Tibial nerve (tissue), 4 donors: Measurements from ENCODE around the gene ADCY2. TPM values are rescaled to one million over a fixed set of nuclear protein-coding genes. Genes with fewer than 3 reads are reported as not detected.
A peak's percentile ranks its signal among the peaks of the same experiment; 100 is the strongest.

Experiments used
- DNase-seq, 2 donors: peaks; one replicate each; pipeline ENCODE4 v3.0.0-alpha.2; 2019; ENCODE audit warnings: low spot score in 2 of 2
- H3K27ac ChIP-seq, 4 donors: fragments of 200-600 bp; sonication (generic) in 3 of 4; one replicate each; pipeline ENCODE4 v1.5.1; 2017 to 2019; ENCODE audit warnings: mild to moderate bottlenecking in 1 of 4
- H3K27me3 ChIP-seq, 2 donors: fragments of 200-600 bp; sonication (generic) in 1 of 2; one replicate each; pipeline versions ENCODE4 v1.5.1 to v1.6.0; 2017 to 2019
- H3K36me3 ChIP-seq, 3 donors: fragments of 200-600 bp; sonication (generic); one replicate each; pipeline ENCODE4 v1.5.1; 2018 to 2019
- H3K4me1 ChIP-seq, 4 donors: fragments of 200-600 bp; sonication (generic) in 3 of 4; one replicate each; pipeline ENCODE4 v1.5.1; 2017 to 2019
- H3K4me3 ChIP-seq, 4 donors: fragments of 200-600 bp; sonication (generic) in 3 of 4; one replicate each; pipeline ENCODE4 v1.5.1; 2017 to 2019; ENCODE audit warnings: mild to moderate bottlenecking in 1 of 4, moderate library complexity in 1 of 4
- H3K9me3 ChIP-seq, 4 donors: fragments of 200-600 bp; sonication (generic) in 3 of 4; one replicate each; pipeline ENCODE4 v1.5.1; 2017 to 2019
- EP300 ChIP-seq, 2 donors: sonication (generic); formaldehyde crosslinking; IDR thresholded peaks; one replicate each; pipeline ENCODE4 v1.6.1; 2017; ENCODE audit warnings: antibody characterized with exemption in 2 of 2, mild to moderate bottlenecking in 1 of 2
- POLR2A ChIP-seq, 2 donors: fragments of 450-650 bp; IDR thresholded peaks; one replicate each; pipeline ENCODE4 v1.6.1; 2017; ENCODE audit warnings: antibody characterized with exemption in 2 of 2, mild to moderate bottlenecking in 2 of 2, moderate library complexity in 2 of 2
- WGBS, 2 donors: methylation state at CpG; one replicate each; pipeline ENCODE4 v1.1.5; 2018; 5-methylcytosine and 5-hydroxymethylcytosine counted together
- total RNA-seq, 4 donors: library from RNA; depleted of rRNA; stranded (reverse); fragments of >200 nt; gene quantifications; one replicate each; pipeline ENCODE4 v1.1.0, GENCODE V29; 2016
- TF ChIP-seq, protein P1 (sequence below), 5 experiments: fragments of 200-600 bp in 3 of 5; fragments of 450-650 bp in 2 of 5; sonication (generic) in 3 of 5; IDR thresholded peaks; one replicate each; pipeline ENCODE4 v1.5.1; 2016 to 2019; ENCODE audit warnings: antibody characterized with exemption in 5 of 5, mild to moderate bottlenecking in 3 of 5, moderate library complexity in 2 of 5

Gene ADCY2
- total RNA-seq, 4 donors from 2014 or later = 4.2 to 11.8 (median 10.0) TPM

DNA sequence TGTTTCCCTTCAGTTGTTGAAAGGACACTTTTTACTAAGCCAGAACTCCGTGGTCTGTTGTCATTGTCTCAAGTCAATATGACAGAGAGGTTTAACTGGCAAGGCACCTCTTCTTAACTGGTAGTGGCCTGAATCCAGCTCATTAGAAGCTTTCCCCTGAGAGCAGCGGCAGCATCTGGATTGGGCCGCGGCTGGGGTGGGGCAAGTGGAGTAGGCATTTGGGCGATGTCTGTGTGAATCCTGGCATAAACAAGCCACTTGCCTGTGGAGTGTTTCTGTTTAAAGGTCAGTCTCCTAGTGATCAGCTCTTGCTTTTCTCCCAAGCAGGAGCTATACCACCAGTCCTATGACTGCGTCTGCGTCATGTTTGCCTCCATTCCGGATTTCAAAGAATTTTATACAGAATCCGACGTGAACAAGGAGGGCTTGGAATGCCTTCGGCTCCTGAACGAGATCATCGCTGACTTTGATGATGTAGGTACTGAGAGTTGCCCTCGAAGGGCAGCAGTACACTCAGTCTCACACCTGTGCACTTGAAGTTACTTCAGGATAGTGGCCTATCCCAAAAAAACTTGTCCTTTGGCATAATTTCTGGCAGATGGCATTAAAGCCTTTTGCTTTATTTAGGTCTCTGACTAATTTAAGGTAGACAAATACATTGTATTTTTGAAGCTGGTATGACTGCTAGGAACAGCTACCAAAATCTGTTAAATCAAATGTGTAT, 406.1 kb downstream of the ADCY2 start:
- H3K4me1 ChIP-seq = no peaks in the 10 kb centered on the region
- H3K27ac ChIP-seq = no peak overlapping the region
- no peak for DNase-seq
- H3K9me3 ChIP-seq = no peaks in the 10 kb centered on the region
- TF ChIP-seq EP300 (IDR thresholded peaks at IDR 0.05) = no peak
- TF ChIP-seq POLR2A (IDR thresholded peaks at IDR 0.05) = no peak
- TF ChIP-seq, protein P1, sequence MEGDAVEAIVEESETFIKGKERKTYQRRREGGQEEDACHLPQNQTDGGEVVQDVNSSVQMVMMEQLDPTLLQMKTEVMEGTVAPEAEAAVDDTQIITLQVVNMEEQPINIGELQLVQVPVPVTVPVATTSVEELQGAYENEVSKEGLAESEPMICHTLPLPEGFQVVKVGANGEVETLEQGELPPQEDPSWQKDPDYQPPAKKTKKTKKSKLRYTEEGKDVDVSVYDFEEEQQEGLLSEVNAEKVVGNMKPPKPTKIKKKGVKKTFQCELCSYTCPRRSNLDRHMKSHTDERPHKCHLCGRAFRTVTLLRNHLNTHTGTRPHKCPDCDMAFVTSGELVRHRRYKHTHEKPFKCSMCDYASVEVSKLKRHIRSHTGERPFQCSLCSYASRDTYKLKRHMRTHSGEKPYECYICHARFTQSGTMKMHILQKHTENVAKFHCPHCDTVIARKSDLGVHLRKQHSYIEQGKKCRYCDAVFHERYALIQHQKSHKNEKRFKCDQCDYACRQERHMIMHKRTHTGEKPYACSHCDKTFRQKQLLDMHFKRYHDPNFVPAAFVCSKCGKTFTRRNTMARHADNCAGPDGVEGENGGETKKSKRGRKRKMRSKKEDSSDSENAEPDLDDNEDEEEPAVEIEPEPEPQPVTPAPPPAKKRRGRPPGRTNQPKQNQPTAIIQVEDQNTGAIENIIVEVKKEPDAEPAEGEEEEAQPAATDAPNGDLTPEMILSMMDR (IDR thresholded peaks at IDR 0.05) = no peak
- no peak overlapping the region for H3K4me3 ChIP-seq
- H3K27me3 ChIP-seq = no peaks in the 10 kb centered on the region
- H3K36me3 ChIP-seq = no peaks in the 10 kb centered on the region
- WGBS, 2 donors = 79 to 90% methylated on average over 14 of the region's 14 CpGs

DNA sequence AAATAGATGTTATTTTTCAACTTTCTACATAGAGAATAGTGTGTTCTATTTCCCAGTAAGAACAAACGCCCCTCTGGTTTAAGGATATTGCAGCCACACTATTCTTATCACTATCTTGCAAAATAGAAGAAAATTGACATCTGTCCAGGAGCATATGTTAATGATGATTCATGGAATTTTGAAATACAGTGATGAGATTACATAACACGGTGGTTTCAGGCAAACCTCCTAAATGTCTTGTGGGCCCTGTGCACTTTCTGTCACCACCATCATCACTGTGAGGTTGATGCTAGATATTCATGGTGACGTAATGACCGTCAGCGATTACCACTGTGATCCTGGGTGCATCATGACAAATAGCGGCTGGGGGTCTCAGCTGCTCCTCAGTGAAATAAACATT, 406.9 kb downstream of the ADCY2 start:
- H3K4me1 ChIP-seq = no peaks in the 10 kb centered on the region
- TF ChIP-seq, protein P1 (IDR thresholded peaks at IDR 0.05) = no peak
- TF ChIP-seq POLR2A (IDR thresholded peaks at IDR 0.05) (no peak), EP300 (IDR thresholded peaks at IDR 0.05) (peak in 1 of 2 donors; percentile 50)
- H3K27ac ChIP-seq = no peak overlapping the region
- no peak overlapping the region for H3K4me3 ChIP-seq
- 80 to 83% methylated on average over 6 of the region's 6 CpGs for WGBS, 2 donors
- DNase-seq = no peak
- H3K36me3 ChIP-seq = no peaks in the 10 kb centered on the region
- H3K27me3 ChIP-seq = no peaks in the 10 kb centered on the region
- no peaks in the 10 kb centered on the region for H3K9me3 ChIP-seq

DNA sequence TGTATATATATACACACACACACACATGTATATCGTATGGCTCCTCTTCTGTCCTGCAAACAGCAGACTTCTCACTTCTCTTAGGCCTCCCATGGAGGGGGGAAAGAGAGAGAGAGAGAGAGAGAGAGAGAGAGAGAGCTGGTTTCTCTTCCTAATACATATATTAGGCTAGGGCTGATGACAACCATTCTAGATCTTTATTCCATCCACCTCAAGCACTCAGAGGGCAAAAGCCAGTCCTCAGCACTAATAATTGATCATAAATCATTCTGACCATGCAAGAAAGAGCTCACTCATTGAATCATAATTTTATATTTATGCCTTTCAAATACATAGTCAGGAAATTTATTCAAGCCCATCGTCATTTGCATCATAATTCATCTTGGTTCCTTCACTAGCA, 408.0 kb downstream of the ADCY2 start:
- DNase-seq = no peak
- WGBS, 2 donors = 81 to 88% methylated on average over 2 of the region's 2 CpGs
- H3K4me1 ChIP-seq = no peaks in the 10 kb centered on the region
- no peak overlapping the region for H3K27ac ChIP-seq
- no peaks in the 10 kb centered on the region for H3K27me3 ChIP-seq
- TF ChIP-seq POLR2A (IDR thresholded peaks at IDR 0.05) (no peak), EP300 (IDR thresholded peaks at IDR 0.05) (no peak)
- TF ChIP-seq, protein P1 (IDR thresholded peaks at IDR 0.05) = no peak
- no peaks in the 10 kb centered on the region for H3K9me3 ChIP-seq
- no peak overlapping the region for H3K4me3 ChIP-seq
- H3K36me3 ChIP-seq = no peaks in the 10 kb centered on the region

DNA sequence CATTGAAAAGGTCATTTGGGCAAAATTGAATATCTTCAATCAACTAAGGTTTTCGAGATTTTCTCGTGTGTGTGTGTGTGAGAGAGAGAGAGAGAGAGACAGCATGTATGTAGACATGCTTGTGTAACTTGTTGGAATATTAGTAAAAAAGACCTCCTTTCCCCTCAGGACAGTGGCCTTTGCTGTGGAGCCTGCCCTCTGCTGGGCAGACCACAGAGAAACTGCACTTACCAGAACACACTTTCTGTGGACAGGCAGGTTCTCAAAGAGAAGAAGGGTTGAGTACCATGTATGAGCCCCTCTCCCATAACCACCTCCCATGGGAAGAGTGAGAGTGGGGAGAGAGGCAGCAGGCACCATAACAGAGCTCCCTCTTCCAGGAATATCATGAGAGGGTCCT, 409.4 kb downstream of the ADCY2 start:
- no peaks in the 10 kb centered on the region for H3K27me3 ChIP-seq
- H3K27ac ChIP-seq = no peak overlapping the region
- H3K36me3 ChIP-seq = no peaks in the 10 kb centered on the region
- TF ChIP-seq, protein P1 (IDR thresholded peaks at IDR 0.05) = no peak
- TF ChIP-seq POLR2A (IDR thresholded peaks at IDR 0.05) (no peak), EP300 (IDR thresholded peaks at IDR 0.05) (no peak)
- no peaks in the 10 kb centered on the region for H3K9me3 ChIP-seq
- WGBS, 2 donors = 87 to 98% methylated on average over 2 of the region's 2 CpGs
- no peak for DNase-seq
- no peaks in the 10 kb centered on the region for H3K4me1 ChIP-seq
- no peak overlapping the region for H3K4me3 ChIP-seq

DNA sequence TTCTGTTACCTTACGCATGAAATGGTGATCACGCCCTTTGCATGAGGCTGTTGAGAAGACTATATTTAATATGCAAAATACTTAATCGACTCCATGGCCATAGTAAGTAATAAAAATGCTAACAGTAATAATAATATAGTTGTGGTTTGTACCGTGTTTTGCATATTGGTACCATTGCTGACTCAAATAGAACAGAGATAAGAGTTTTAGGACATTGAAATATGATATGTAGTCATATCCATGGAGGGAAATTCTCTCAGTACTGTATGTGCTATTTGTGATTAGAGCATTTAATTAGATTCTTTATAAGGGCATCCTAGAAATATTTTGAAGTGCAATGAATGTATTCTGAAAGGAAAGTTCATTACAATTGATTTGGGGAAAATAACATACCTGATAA, 413.1 kb downstream of the ADCY2 start:
- H3K9me3 ChIP-seq = no peaks in the 10 kb centered on the region
- no peak overlapping the region for H3K4me3 ChIP-seq
- no peaks in the 10 kb centered on the region for H3K27me3 ChIP-seq
- WGBS, 2 donors = 90 to 93% methylated on average over 4 of the region's 4 CpGs
- no peaks in the 10 kb centered on the region for H3K36me3 ChIP-seq
- TF ChIP-seq EP300 (IDR thresholded peaks at IDR 0.05) (no peak), POLR2A (IDR thresholded peaks at IDR 0.05) (no peak)
- DNase-seq = no peak
- no peak overlapping the region for H3K27ac ChIP-seq
- no peaks in the 10 kb centered on the region for H3K4me1 ChIP-seq
